GM19452 (cell line): ENCODE data around the gene NATD1.

Source experiments
- ATAC-seq: cut with Tn5 transposase; IDR thresholded peaks from one replicate; pipeline ENCODE4 v1.9.1; 2021; ENCODE audit not compliant: unreplicated experiment

NATD1 gene, protein sequence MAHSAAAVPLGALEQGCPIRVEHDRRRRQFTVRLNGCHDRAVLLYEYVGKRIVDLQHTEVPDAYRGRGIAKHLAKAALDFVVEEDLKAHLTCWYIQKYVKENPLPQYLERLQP

DNA sequence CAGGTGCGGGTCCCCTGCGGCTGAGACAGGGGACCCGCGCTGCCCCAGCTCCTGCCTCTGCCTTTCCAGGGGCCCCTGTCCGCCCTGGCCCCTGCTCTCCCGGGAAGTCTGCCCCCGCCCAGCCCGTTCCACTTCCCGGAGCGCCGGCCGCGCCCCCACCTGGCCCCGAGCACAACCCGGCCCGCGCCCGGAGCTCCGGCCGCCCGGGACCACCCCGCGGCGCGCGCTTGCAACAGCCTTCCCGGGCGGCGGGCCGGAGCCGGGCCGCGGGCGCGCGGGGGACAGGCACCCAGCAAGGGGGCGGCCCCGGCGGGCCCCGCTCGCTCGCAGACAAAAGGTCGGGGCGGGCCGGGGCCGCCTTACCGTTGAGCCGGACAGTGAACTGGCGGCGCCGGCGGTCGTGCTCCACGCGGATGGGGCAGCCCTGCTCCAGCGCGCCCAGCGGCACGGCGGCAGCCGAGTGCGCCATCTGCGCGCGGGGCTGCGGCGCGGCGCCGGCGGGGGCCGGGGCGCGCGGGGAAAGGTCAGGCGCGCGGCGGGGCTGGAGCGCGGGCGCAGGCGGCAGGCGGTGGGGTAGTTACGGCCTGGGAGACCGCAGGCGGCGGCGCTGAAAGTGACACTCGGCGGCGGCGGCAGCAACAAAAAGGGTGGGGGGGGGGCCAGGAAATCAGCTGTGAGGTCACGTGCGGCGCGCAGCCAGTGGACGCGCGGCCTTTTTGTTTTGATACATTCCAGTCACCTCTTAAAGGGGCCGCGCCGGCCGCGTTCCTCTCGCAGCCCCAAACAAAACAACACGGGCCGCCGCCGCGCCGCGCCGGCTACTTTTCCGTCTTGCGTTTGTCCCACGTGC lies at the start of gene NATD1:
Gene NATD1 (minus strand): TSS at position 615 of the 850 bp plus-strand sequence. CDS start 146 bp downstream, at position 469.
- ATAC-seq = peak; percentile 56

- no peak for ATAC-seq
These were observed 48.7 kb upstream of the NATD1 start for GRCh38 chr17:21301593-21302550.

DNA sequence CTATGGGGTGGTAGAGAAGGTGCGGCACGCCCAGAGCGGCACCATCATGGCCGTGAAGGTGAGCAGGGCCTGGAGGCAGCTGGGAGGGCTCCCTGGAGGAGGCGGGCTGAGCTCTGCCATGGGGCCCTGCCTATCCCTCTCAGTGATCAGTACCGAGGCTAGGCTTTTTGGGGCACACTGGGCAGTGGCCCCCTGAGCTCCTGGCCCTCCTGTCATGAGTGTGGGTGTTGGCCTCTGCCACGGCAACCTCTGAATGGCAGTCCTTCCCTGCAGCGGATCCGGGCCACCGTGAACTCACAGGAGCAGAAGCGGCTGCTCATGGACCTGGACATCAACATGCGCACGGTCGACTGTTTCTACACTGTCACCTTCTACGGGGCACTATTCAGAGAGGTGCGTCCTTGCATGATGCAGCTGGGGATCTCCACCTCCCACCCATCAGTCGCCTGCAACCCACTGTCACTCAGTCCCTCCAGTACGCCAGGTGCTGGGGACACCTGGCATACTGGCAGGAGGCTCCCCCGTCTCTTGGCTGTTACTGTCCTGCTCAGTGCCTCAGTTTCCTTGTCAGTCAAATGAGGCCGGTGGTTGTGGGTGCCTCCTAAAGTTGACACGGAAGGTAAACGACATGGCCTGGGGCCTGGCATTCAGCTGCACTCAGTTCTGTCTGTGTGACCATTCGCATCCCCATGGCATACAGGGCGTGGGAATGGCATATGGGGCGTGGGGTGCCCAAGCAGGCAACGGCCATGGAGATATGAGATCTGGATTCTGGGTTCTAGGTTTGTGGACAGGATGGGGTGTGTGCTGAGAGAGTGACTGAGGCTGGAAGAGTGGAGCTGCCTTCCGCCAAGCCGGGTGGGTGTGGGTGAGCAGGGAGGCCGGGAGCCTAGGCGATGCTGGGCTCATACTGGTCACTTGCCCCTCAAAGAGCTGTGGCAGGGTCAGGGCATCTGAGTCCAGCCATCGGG lies 47.7 kb upstream of the NATD1 start:
- ATAC-seq = no peak

GRCh38 chr17:21299981-21300600 lies 46.9 kb upstream of the NATD1 start:
- no peak for ATAC-seq

DNA sequence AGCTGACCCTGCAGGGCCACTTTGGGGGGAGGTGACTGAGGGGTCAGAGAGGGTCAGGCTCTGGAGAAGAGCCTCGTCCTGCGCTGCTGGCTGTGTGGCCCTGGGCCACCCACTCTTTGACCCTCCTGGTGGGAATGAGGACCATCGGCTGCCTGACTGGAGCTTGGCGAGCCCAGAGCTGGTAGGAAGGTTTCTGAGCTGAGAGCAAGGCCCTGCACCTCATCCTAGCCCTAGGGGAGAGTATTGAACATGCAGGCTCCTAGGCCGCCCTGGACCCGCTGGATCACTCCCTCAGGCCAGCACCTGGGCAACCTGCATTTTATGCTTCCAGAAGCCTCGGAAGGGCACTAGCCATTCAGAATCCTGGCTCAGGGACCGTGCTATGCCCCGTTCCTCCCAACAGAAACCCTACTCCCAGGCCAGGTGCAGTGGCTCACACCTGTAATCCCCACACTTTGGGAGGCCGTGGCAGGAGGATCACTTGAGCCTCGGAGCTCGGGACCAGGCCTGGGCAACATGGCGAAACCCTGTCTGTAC lies 45.8 kb upstream of the NATD1 start:
- ATAC-seq = no peak

DNA sequence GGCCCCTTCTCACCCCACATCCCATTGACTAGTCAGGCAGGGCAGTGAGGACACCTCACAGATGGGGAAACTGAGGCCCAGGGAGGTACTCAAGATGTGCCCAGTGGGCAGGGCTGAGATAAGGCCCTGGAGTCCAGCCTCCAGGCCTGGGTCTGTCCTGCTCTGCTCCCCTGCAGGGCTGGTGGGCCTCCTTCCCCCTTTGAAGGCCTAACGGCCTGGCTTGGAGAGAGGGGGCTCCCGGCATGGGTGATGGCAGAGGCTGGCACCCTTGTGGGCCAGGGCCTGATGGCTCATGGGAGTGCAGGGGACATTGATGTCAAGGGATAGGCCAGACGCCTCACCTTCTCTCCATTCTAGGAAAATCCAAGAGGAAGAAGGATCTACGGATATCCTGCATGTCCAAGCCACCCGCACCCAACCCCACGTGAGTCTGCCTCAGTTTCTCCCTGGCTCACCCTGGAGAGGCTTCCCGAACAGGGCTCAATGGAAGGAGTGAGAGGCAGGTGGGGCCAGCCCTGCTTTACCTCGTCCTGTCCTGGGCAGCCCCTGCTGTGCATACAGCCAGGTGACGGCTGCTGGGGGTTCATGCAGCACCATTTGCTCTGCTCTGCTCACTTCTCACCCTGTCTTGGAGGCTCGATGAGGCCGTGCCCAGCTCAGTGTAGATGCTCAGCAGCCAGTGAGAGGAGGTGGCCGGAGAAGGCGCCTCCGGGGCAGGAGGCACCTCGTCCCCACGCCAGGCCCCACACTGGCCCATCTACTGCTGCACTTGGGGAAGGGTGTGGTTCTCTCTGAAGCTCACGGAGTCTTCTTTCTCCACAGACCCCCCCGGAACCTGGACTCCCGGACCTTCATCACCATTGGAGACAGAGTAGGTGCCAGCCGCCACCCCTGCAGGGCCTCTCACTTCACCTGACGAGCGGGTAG lies 45.1 kb upstream of the NATD1 start:
- ATAC-seq = no peak

GRCh38 chr17:21297597-21297996 lies 44.4 kb upstream of the NATD1 start:
- ATAC-seq = no peak

DNA sequence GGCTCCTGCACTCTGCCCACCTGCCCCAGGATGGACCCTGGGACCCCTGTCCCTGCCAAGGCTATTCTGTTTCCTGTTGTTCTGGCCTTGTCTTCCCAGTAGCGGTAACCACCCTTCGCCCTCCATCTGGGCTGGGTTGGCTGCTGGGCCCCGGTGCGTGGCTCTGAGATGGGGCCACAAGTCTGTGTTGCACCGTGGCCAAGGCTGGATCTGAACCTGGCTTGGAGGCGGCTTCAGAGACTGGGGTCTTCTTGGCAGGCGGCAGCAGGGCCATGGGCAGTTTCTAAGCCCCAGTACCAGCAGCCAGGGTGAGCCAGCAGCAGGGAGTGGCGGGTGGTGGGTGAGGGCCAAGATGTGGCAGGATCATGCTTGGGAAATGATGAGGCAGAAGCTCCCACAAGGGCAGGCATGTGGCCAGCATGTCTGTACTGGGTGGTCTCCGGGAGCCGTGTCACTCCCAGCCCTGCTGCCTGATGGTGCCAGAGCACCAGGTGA lies 43.9 kb upstream of the NATD1 start:
- ATAC-seq = no peak

DNA sequence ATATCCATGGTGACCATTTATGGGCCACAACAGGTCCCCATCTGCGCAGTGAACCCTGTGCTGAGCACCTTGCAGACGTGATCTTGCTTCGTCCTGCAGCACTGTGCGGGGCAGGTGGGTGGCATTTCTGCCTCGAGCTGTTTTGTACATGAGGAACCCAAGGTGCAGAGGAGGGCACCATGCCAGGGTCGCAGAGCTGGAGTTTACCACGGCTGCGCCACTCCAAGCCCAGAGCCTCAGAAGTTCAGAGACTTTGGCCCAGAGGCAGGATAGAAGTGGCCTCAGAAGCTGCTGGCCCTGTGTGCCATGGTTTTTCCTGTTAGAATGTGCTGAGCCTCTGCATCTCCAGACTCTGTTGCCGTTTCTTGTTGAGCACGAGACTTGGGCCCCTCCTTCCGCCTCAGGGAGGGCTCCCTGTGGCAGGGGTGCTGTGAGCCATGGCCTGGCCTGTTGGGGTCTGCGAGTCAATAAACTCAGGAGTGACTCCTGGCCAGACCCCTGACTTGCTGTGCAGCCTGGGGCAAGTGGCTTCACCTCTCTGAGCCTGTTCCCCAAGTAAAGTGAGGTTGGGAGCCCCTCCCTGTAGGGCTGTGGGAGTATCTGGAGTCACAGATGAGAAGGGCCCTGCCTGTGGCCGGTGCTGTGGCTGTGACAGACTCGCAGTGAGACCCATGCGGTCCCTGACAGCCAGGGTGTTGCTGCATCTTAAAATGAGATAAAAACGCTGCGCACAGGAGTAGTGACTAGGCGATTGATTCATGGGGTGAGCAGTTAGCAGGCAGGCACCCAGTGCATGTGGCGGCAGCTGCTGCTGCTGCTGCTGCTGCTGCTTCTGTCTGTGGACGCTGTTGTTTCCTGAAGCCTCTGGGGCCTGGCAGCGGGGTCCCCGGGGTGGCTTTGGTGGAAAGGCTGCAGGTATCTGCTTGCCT lies 43.2 kb upstream of the NATD1 start:
- no peak for ATAC-seq

DNA sequence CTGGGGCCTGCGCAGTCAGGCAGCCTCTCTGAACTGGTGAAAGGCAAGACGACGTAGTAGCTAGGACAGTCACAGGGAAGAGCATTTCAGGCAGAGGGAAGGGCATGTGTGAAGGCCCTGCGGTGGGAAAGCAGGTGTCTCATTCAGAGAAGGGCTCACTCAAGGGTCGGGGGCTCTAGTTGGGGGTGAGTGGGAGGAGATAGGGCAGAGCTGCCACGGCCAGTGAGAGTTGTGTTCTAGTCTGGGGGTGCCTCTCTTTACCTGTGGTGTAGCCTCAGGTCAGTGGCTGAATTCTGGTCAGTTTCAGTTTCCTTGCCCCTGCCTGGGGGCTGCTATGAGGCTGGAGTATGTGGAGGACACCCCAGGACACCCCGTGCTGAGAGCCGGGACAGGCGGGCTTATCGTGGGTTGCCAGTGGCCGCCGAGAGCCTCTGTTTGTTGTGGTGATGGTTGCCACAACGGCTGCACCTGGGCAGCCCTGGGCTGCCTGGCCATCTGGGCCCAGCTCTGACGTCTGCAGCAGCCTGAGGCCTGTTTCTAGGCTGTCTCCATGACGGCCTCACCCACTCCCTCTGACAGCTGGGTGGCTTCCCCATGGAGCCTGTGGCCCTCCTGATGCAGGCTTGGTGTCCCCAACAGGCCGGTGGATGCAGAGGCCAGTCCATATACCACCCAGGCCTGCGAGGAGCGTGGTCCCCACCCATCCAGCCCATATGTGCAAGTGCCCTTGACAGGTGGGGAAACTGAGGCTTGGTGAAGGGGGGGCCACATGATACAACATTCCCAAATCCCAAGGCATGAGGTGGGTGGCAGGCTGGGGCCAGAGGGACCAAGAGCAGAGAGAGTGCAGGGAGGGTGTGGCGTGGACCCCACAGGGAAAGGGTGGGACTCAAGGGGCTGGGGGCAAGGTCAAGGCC lies 42.1 kb upstream of the NATD1 start:
- ATAC-seq = no peak

- no peak for ATAC-seq
These were observed 41.3 kb upstream of the NATD1 start for GRCh38 chr17:21294321-21295035.

DNA sequence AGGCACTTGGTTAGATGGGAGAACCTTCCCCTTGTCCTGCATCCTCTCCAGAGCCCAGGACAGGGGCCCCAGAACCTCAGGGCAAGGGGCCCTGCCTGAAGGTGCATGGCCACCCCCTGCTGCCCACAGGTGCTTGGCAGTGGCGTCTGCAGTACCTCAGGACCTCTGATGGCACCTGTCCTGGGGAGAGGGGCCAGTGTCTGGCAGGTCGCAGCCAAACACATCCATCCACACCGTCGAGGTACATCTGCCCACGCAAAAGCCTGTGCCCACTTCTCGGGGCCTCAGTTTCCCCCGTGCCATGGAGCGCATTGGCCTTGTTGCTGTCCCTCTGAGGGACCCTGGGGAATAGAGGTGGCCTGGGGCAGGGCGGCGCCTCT lies 40.6 kb upstream of the NATD1 start:
- no peak for ATAC-seq

GRCh38 chr17:21292867-21293830 lies 39.9 kb upstream of the NATD1 start:
- no peak for ATAC-seq

- no peak for ATAC-seq
These were observed 38.7 kb upstream of the NATD1 start for GRCh38 chr17:21291862-21292261.

- ATAC-seq = no peak
These were observed 38.1 kb upstream of the NATD1 start for GRCh38 chr17:21291357-21291756.
